Lower leg skin (tissue), 4 donors: ENCODE results near the gene BACH1. TPM values are rescaled to one million over a fixed set of nuclear protein-coding genes. Genes with fewer than 3 reads are reported as not detected.
A peak's percentile ranks its signal among the peaks of the same experiment; 100 is the strongest.

Source experiments
- DNase-seq, 2 donors: peaks; one replicate each; pipeline ENCODE4 v3.0.0-alpha.2; 2019; ENCODE audit warnings: low spot score in 2 of 2
- H3K4me3 ChIP-seq: fragments of 200-600 bp; sonication (generic); 2 replicates; pipeline ENCODE4 v1.5.1; 2017; ENCODE audit warnings: mild to moderate bottlenecking, low read depth; ENCODE audit not compliant: poor library complexity, severe bottlenecking
- CTCF ChIP-seq, 3 donors: fragments of 450-650 bp; IDR thresholded peaks; one replicate each; pipeline ENCODE4 v1.5.1; 2016; ENCODE audit warnings: antibody characterized with exemption in 3 of 3, mild to moderate bottlenecking in 3 of 3, moderate library complexity in 2 of 3
- POLR2A ChIP-seq, 2 donors: fragments of 450-650 bp; IDR thresholded peaks; one replicate each; pipeline ENCODE4 v1.6.1; 2016 to 2017; ENCODE audit warnings: antibody characterized with exemption in 2 of 2, mild to moderate bottlenecking in 1 of 2, moderate library complexity in 1 of 2
- WGBS, 2 donors: methylation state at CpG; one replicate each; pipeline ENCODE4 v1.1.5; 2018; 5-methylcytosine and 5-hydroxymethylcytosine counted together
- intact Hi-C: fragments of 100-400 bp; cut with DNase I; formaldehyde crosslinking; loops from one replicate; pipeline ENCODE4 v1.15.0; 2023; ENCODE audit warnings: low total_unique reads
- total RNA-seq, 4 donors: library from RNA; depleted of rRNA; stranded (reverse); fragments of >200 nt; gene quantifications; one replicate each; pipeline ENCODE4 v1.1.0, GENCODE V29; 2016

The BACH1 gene
- total RNA-seq, 4 donors from 2014 or later, result 87.7 to 96.4 (median 91.0) TPM

GRCh38 chr21:29296446-29296845, 2.3 kb upstream of the BACH1 start:
- DNase-seq, result no peak
- no peak overlapping the region for H3K4me3 ChIP-seq
- TF ChIP-seq CTCF (IDR thresholded peaks at IDR 0.05), result no peak
- WGBS, 2 donors, result 88 to 96% methylated on average over 3 of the region's 3 CpGs
- intact Hi-C loops, result loop anchor here (10.0 kb wide), 1 partner anchor 132 kb away; no protein-coding TSS in a partner anchor

GRCh38 chr21:29297483-29298347, 1.0 kb upstream of the BACH1 start:
- peak in 1 of 2 donors; percentile 85 for DNase-seq
- 71 to 77% methylated on average over 27 of the region's 27 CpGs for WGBS, 2 donors
- TF ChIP-seq CTCF (IDR thresholded peaks at IDR 0.05) (no peak), POLR2A (IDR thresholded peaks at IDR 0.05) (no peak)
- peak overlapping the region; percentile 14 for H3K4me3 ChIP-seq
- intact Hi-C loops, result loop anchor here (10.0 kb wide), 1 partner anchor 133 kb away; no protein-coding TSS in a partner anchor

- no peak for TF ChIP-seq CTCF (IDR thresholded peaks at IDR 0.05)
- TF ChIP-seq POLR2A (IDR thresholded peaks at IDR 0.05), result no peak
- WGBS, 2 donors, result 1% methylated on average over 28 to 40 of the region's 75 CpGs
- peak; percentile 50 to 94 for DNase-seq
- intact Hi-C loops, result loop anchor here (10.0 kb wide), 1 partner anchor 134 kb away; no protein-coding TSS in a partner anchor
- peak overlapping the region; percentile 81 for H3K4me3 ChIP-seq
Observed at GRCh38 chr21:29299046-29299915, 559 bp downstream of the BACH1 start.

- intact Hi-C loops, result loop anchor here (10.0 kb wide), 1 partner anchor 135 kb away; no protein-coding TSS in a partner anchor
- peak overlapping the region; percentile 81 for H3K4me3 ChIP-seq
- peak; percentile 64 to 85 for DNase-seq
- WGBS, 2 donors, result 26 to 28% methylated on average over 13 of the region's 13 CpGs
- TF ChIP-seq POLR2A (IDR thresholded peaks at IDR 0.05) (no peak), CTCF (IDR thresholded peaks at IDR 0.05) (no peak)
Observed at GRCh38 chr21:29299916-29300806, 1.4 kb downstream of the BACH1 start.

- DNase-seq, result no peak
- TF ChIP-seq CTCF (IDR thresholded peaks at IDR 0.05) (no peak), POLR2A (IDR thresholded peaks at IDR 0.05) (no peak)
- intact Hi-C loops, result no loop called here
- H3K4me3 ChIP-seq, result no peak overlapping the region
- 50 to 53% methylated on average over 3 of the region's 3 CpGs for WGBS, 2 donors
Observed at GRCh38 chr21:29300807-29301138, 2.1 kb downstream of the BACH1 start.
